Renal cortical epithelial cell (primary cell): ENCODE data around the gene USP15. TPM values are rescaled to one million over a fixed set of nuclear protein-coding genes. Genes with fewer than 3 reads are reported as not detected.

Experiments
- DNase-seq: peaks from one replicate; pipeline ENCODE4 v3.0.0-alpha.2; 2011; ENCODE audit warnings: low read depth
- total RNA-seq: library from RNA; depleted of rRNA; stranded (reverse); fragments of >200 nt; gene quantifications from 2 replicates; pipeline ENCODE4 v1.2.3, GENCODE V29; 2014

The USP15 gene
- total RNA-seq, 1 donor from 2014 or later, result 62.7 TPM

GRCh38 chr12:62258231-62258630 lies 2.0 kb upstream of the USP15 start:
- no peak for DNase-seq

DNA sequence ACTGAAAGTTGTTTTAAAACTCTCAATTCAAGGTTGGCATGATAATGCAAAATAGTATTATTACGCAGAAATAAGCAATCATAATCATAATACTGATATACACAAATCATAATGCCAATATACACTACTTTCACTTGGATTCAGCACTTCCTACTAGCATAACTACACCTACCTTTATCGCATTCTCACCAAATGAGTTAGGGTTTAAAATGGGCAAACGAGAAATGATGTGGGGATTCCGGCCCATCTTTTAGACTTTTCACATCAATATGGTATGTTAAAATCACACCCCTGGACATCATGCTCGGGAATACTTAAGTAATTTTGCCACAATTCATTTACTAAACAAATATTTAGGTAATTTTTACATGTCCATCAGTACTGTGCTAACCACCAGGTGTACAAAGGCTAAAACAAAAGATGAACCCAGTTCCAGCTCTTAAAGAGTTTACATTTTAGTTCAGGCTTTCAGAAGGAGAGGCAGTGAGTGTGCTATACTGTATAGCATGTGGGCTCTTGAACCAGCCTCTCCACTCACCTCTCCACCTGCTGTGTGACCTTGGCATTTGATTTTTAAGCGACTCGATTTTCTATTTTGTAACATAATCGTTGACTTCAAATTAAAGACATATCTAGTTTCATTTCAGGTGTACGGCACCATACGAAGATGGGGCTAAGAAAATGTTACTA lies 1.1 kb upstream of the USP15 start:
- peak; percentile 19 for DNase-seq

- no peak for DNase-seq
Observed at GRCh38 chr12:62259631-62259992, 592 bp upstream of the USP15 start.

DNA sequence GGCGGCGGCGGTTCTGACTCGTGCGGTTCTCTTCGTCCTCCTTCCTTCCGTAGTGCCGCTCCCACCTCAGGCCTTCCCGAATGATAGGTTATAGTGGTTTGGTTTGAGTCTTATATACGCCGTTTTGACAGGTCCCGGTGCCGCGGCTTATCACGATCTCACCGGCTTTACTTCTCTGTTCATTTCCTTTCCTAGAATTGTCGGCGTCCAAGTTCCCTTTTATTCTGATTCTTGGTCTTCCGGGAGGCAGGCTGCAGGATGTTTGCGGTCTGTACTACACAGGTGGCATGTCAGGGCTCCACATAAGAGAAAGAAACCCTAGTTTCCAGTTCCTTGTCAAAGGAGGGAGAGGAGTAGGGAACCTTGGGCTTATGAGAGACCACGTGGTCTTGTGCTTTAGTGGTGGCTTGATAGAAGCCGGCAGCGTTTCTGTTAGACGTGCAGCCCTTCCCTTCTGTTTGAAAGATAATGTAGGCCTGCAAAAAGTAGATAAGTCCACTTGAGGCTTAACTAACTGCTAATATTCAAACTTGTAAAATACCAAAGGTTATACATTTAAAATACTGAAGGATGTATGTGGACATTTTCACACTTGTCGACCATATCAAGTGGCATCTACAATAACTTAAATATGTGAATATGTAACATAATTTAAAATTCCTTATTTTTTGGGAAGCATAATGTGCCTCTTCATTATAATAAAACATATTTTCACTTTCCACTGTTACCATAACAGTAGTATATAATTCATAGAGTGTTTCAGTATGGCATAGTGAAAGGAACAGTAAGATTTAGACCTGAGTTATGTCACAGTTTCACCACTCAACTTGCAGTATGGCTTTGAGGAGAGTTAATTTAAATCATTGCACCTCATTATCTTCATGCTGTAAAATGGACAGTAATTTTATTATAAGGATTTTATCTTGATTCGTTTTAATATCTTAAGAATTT lies 804 bp downstream of the USP15 start:
- DNase-seq, result peak; percentile 59

DNA sequence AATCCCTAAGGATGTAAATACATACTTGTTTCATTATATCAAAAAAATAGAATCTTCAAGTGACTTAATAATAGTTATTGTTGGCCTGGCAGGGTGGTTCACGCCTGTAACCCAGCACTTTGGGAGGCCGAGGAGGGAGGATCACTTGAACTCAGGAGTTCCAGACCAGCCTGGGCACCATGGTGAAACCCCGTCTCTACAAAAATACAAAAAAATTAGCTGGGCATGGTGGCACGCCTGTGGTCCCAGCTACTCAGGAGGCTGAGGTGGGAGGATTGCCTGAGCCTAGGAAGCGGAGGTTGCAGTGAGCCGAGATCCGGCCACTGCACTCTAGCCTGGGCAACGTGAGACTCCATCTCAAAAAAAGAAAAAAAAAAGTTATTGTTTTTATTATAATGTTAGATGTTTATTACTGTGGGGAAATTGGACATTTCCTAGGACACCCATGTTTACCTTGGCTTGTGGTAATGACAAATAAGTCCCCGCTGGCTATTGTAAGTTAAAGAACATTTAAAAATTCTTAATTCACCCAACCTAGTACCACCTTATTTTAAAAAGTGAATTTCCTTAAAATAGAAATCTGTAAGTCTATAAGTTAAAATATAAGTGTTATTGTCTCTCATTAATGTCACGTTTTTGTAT lies 1.8 kb downstream of the USP15 start:
- DNase-seq, result no peak

- no peak for DNase-seq
Observed at GRCh38 chr12:62263232-62263631, 3.0 kb downstream of the USP15 start.

DNA sequence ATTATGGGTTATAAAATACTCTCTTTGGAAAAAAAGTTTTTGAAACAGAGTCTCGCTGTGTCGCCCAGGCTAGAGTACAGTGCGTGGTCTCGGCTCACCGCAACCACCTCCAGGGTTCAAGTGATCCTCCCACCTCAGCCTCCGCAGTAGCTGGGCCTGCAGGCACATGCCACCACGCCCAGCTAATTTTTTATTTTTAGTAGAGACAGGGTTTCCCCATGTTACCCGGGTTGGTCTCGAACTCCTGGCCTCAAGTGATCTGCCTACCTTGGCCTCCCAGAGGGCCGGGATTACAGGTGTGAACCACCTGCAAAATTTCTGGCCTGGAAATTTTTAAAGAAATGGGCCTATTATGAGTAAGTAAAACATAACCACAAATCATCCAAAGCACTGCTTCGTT lies 3.8 kb downstream of the USP15 start:
- no peak for DNase-seq

DNA sequence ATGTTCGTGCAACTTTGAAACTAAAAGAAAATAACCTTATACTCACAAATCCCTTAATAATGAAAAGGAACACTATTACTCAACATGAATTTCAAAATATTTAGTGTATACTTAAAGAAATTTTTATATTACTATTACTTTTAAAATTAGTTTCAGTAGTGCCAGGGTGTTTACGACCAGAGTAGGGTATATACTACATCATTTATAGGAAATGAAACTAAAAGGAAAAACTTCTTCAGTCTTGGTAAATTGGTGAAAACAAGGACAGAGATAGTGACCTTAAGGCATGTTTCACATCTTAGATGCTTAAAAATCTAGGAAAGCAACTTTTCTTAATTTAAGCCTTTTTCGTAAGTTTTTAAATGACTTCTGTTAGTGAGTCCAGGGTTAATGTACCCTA lies 4.5 kb downstream of the USP15 start:
- no peak for DNase-seq

DNA sequence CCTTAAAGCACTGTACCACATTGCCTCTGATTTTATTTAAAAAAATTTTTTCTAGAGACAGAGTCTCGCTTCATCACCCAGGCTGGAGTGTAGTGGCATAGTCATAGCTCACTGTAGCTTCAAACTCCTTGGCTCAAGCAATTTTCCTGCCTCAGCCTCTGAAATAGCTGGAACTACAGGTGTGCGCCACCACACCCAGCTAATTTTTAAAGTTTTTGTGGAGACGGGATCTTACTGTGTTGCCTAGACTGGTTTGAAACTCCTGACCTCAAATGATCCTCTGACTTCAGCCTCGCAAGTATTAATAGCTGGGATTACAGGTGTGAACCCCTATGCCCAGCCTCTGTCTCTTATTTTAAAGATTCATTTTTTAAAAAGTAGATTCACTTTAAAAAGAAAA lies 5.3 kb downstream of the USP15 start:
- no peak for DNase-seq

DNA sequence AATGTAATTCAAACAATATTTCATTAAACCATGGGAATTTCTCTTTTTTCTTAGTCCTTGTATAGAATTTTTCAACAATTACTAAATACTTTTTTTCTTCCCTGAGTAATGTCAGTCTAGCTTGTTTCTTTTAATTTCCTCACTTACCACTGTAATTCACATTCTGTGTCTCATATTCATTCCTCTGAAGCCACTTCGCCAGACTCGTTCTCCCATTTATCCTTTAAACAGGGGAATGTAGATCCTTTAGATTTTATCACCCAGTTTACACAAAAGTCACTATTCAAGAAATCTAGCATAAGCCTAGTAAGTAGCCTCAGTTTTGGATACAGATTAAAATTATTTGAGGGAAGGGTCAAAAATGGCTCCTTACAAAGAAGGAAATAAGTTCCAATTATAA lies 6.8 kb downstream of the USP15 start:
- no peak for DNase-seq

DNA sequence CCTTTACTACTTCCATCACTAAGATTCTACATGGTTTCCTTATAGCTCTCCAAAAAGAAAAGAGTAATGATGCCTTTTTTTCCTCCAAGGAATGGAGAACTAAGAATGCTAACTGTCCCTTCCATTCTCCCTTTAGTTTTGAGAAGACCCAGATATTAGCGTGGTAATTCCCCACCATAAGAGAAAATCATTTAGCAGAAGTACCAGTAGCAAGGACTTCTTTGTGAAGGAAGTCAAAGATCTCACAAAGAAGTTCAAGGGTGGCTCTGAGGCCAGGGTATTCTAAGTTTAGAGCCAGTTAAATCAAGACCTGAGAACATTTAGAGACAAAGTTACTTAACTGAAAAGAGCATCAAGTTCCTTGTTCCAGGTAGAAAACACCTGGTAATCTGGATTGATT lies 7.3 kb downstream of the USP15 start:
- no peak for DNase-seq

- DNase-seq, result peak; percentile 41
Observed at GRCh38 chr12:62268956-62269355, 8.8 kb downstream of the USP15 start.

GRCh38 chr12:62269464-62270228 lies 9.4 kb downstream of the USP15 start:
- DNase-seq, result no peak

DNA sequence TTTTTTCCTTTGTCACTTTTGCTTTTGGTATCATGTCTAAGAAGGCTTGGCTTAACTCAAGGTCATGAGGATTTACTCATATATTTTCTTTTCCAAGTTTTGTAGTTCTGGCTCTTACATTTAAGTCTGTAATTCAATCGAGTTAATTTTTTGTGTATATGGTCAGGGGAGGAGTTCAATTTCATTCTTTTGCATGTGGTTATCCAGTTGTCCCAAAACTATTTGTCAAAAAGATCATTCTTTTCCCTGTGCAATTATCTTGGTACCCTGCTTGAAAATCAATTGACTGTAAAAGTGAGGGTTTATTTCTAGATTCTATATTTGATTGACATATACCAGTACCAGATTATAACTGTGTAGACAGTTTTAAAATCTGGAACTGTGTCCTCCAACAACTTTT lies 10.2 kb downstream of the USP15 start:
- DNase-seq, result no peak

GRCh38 chr12:62270872-62271271 lies 10.7 kb downstream of the USP15 start:
- DNase-seq, result no peak

DNA sequence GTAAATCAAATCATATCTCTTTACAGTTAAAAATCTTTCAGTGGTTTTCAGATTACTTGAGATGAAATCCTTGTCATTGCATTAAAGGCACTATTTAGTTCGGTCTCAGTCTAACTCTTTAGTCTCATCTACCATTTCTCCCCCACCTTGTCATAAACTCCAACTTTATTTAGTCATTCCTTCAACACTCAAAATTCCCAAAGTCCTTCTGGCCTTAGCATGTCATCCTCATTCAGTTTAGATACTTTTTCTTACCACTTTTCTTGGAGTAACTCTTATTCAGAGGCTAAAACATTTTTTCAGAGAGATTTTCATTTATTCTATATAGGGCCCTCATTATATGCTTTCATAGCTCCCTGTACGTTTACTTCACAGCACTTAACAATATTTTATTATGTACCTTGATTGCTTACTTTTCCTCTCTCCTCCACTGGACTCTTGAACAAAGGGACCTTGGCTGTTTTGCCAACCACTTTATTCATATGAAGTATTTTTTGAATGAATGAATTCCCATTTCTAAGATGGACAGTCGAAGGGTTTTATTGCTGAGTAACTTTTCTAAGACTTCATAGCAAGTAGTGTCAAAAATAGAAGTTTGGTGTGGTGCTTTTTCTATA lies 12.8 kb downstream of the USP15 start:
- no peak for DNase-seq

DNA sequence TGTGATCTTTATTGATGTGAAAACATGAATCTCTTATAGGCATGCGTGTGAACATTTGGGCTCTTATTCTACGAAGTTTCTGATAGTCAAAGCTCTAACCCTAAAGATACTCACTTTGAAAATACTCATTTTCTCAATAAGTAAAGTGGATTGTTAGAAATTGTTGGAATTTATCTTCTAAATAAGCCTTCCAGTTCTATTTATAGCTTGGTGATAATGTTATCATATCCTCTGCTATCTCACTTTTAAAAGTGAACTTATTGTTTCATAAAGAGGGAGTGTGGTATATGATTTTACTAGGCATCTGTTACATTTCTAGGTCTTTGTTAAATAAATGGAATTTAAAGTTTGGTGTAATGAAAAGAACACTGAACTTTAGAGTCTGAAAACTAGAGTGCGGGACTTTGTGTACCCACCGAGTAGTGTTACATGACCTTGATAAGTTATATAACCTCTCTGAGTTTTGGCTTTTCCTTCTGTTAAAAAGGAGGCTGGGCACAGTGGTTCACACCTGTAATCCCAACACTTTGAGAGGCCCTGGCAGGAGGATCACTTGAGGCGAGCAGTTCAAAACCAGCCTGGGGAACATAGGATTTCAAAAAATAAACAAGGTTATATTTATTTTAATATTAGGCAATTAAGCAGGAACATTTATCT lies 13.6 kb downstream of the USP15 start:
- no peak for DNase-seq

- no peak for DNase-seq
Observed at GRCh38 chr12:62278022-62278421, 17.8 kb downstream of the USP15 start.

DNA sequence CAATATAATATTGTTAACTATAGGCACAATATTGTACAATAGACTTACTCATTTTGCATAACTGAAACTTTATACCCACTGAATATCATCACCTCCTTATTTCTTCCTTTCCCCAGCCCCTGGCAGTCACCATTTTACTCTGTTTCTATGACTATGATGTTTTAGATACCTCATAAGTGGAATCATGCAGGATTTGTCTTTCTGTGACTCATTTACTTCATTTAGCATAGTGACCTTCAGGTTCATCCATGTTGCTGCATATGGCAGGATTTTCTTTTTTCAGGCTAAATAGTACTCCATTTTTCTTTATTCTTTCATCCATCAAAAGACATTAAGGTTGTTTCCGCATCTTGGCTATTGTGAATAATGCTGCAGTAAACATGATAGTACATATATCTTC lies 18.9 kb downstream of the USP15 start:
- no peak for DNase-seq

DNA sequence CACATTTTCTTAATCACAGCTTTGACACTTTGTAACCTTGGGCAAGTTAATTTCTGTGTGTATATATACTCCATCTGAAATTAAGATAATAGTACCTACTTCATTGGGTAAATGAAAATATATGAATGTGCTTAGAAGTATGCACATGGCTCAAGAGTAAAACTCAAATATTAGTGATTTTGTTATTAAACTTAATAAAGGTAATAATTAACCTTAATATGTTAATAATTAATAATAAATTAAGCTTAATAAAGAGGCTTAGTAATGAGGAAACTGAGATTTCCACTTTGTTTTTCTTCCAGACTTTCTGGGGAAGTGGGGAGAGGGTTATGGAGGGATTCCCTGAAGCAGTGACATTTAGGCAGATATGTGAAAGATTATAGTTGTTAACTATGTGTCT lies 19.8 kb downstream of the USP15 start:
- no peak for DNase-seq
